Measurements from ENCODE around the gene GPR143. TPM values are rescaled to one million over a fixed set of nuclear protein-coding genes. Genes with fewer than 3 reads are reported as not detected.

Gene GPR143
- total RNA-seq, 1 experiment from 2014 or later, result 1.8 TPM

- no peaks in the 10 kb centered on the region for H4K20me1 ChIP-seq (ENCODE audit: insufficient read depth)
- POLR2A ChIA-PET, result no interaction called here
- no TSS peak for BruUV-seq (replicated peaks)
Measured at GRCh38 chrX:9784332-9784731, 18.7 kb upstream of the GPR143 start.

More at GRCh38 chrX:9784332-9784731, 18.7 kb upstream of the GPR143 start:
- ChIA-PET CTCF (interaction anchor here (0.6 kb wide), 1 partner anchor 109 kb away, joined by 4 read pairs; no protein-coding TSS in a partner anchor), RAD21 (ENCODE audit: low non-redundant PET in 1 of 2, low total read pairs in 2 of 2, uncharacterized antibody in 2 of 2, unreplicated experiment in 2 of 2) (no interaction called here)
- Histone ChIP-seq H3K36me3 (ENCODE audit: control insufficient read depth in 1 of 2, insufficient read depth in 2 of 2, low read length in 2 of 2) (no peaks in the 10 kb centered on the region), H3K9ac (ENCODE audit: low read length) (no peak overlapping the region), H3K4me3 (replicated peaks in 1 of 2; ENCODE audit: low read depth in 1 of 2, low read length in 2 of 2) (no peak overlapping the region), H3K79me2 (ENCODE audit: insufficient read depth, low read length) (no peaks in the 10 kb centered on the region), H3K4me1 (ENCODE audit: control insufficient read depth in 1 of 2, insufficient read depth in 2 of 2, low read length in 2 of 2) (peaks cover 0 to 20% of the 10 kb centered on the region in 2 experiments; a peak in 2 of 4 replicates), H3K27ac (ENCODE audit: low read depth, low read length) (no peak overlapping the region), H3K9me2 (ENCODE audit: insufficient read depth) (no peaks in the 10 kb centered on the region), H3K4me2 (ENCODE audit: low read length) (no peak overlapping the region), H3K9me3 (ENCODE audit: control insufficient read depth in 1 of 2, insufficient read depth in 1 of 2, low read depth in 1 of 2, low read length in 2 of 2) (no peaks in the 10 kb centered on the region), H2AFZ (ENCODE audit: low read depth, low read length, poor library complexity, severe bottlenecking) (no peak overlapping the region), H3K27me3 (ENCODE audit: insufficient read depth, low read length) (no peaks in the 10 kb centered on the region)
- intact Hi-C loops (cut with micrococcal nuclease), result no loop called here
- DNase-seq (ENCODE audit: low read depth, low spot score) (no peak), ATAC-seq (no peak)
- TF ChIP-seq RAD21 (IDR thresholded peaks at IDR 0.05; ENCODE audit: low read depth), result no peak
- TF ChIP-seq SIN3A (IDR thresholded peaks at IDR 0.05; ENCODE audit: low read depth), result no peak
- TF ChIP-seq EZH2phosphoT487 (IDR thresholded peaks at IDR 0.05; ENCODE audit: borderline replicate concordance), result no peak
- TF ChIP-seq POLR2AphosphoS5 (IDR thresholded peaks at IDR 0.05; ENCODE audit: low read depth, low read length), result no peak
- no peak for TF ChIP-seq ELF1 (IDR thresholded peaks at IDR 0.05; ENCODE audit: borderline replicate concordance, low read depth)
- no peak for TF ChIP-seq ATF3 (IDR thresholded peaks at IDR 0.05)
- TF ChIP-seq TCF7L2 (IDR thresholded peaks at IDR 0.05; ENCODE audit: borderline replicate concordance, extremely low read depth, insufficient read depth, insufficient read length), result no peak
- no peak for TF ChIP-seq FOSL1 (IDR thresholded peaks at IDR 0.05; ENCODE audit: low read depth)
- no peak for TF ChIP-seq CTCF (IDR thresholded peaks at IDR 0.05 in 2 of 3, conservative IDR thresholded peaks at IDR 0.05 in 1 of 3; ENCODE audit: borderline replicate concordance in 1 of 3, insufficient read depth in 1 of 3, low read depth in 2 of 3, low read length in 2 of 3)
